Neuronal stem cell (in vitro differentiated cells): Measurements from ENCODE around the gene STK32C.

Experiments used
- DNase-seq: peaks from one replicate; pipeline ENCODE4 v3.0.0-alpha.2; 2013; ENCODE audit warnings: low spot score
- H2AFZ ChIP-seq: one replicate; pipeline ENCODE4 v1.6.1; 2013; ENCODE audit warnings: mild to moderate bottlenecking, low read length, inconsistent platforms
- H2AK5ac ChIP-seq: 2 replicates; pipeline ENCODE4 v1.6.1; 2013; ENCODE audit warnings: low read depth, mild to moderate bottlenecking, inconsistent platforms, low read length, moderate library complexity, mixed read lengths
- H2BK120ac ChIP-seq: 2 replicates; pipeline ENCODE4 v1.6.1; 2013; ENCODE audit warnings: low read depth, mild to moderate bottlenecking, inconsistent platforms, low read length, moderate library complexity, mixed read lengths
- H2BK12ac ChIP-seq: one replicate; pipeline ENCODE4 v1.6.1; 2013; ENCODE audit warnings: low read length, inconsistent platforms
- H2BK15ac ChIP-seq: 2 replicates; pipeline ENCODE4 v1.6.1; 2013; ENCODE audit warnings: mild to moderate bottlenecking, low read length, inconsistent platforms, mixed read lengths
- H2BK5ac ChIP-seq: one replicate; pipeline ENCODE4 v1.6.1; 2013; ENCODE audit warnings: inconsistent platforms, mild to moderate bottlenecking, low read length, moderate library complexity
- H3K14ac ChIP-seq: one replicate; pipeline ENCODE4 v1.6.1; 2013; ENCODE audit warnings: low read length, inconsistent platforms
- H3K18ac ChIP-seq: 2 replicates; pipeline ENCODE4 v1.6.1; 2013; ENCODE audit warnings: low read length, inconsistent platforms
- H3K23ac ChIP-seq: 2 replicates; pipeline ENCODE4 v1.6.1; 2013; ENCODE audit warnings: low read depth, mild to moderate bottlenecking, mixed read lengths, low read length, inconsistent platforms; ENCODE audit not compliant: poor library complexity
- H3K27ac ChIP-seq: replicated peaks from 3 replicates; pipeline ENCODE4 v1.5.1; 2013; ENCODE audit warnings: low read length, inconsistent platforms
- H3K27me3 ChIP-seq, 3 experiments: 2 replicates each; pipeline ENCODE4 v1.6.1; 2013; ENCODE audit warnings: low read length in 3 of 3, mild to moderate bottlenecking in 2 of 3, inconsistent platforms in 1 of 3, low read depth in 1 of 3, mixed read lengths in 1 of 3, moderate library complexity in 1 of 3; ENCODE audit not compliant: control insufficient read depth in 3 of 3, insufficient read depth in 3 of 3
- H3K36me3 ChIP-seq, 2 donors: replicated peaks in 1 of 2; 2 replicates each; pipeline ENCODE4 v1.6.1; 2013; ENCODE audit warnings: low read length in 2 of 2; ENCODE audit not compliant: control insufficient read depth in 2 of 2, insufficient read depth in 2 of 2
- H3K4ac ChIP-seq: 2 replicates; pipeline ENCODE4 v1.6.1; 2013; ENCODE audit warnings: inconsistent platforms, mild to moderate bottlenecking, low read length, moderate library complexity
- H3K4me1 ChIP-seq, 2 donors: 1 replicate in 1 of 2; 2 replicates in 1 of 2; pipeline ENCODE4 v1.6.1; 2013; ENCODE audit warnings: low read length in 2 of 2, low read depth in 1 of 2; ENCODE audit not compliant: control insufficient read depth in 2 of 2, insufficient read depth in 1 of 2
- H3K4me2 ChIP-seq: one replicate; pipeline ENCODE4 v1.6.1; 2013; ENCODE audit warnings: mild to moderate bottlenecking, low read length, inconsistent platforms; ENCODE audit not compliant: insufficient read depth, poor library complexity, severe bottlenecking
- H3K4me3 ChIP-seq, 2 donors: 2 replicates each; pipeline ENCODE4 v1.5.1; 2013; ENCODE audit warnings: low read length in 2 of 2, mild to moderate bottlenecking in 2 of 2, inconsistent platforms in 1 of 2, moderate library complexity in 1 of 2
- H3K79me1 ChIP-seq: one replicate; pipeline ENCODE4 v1.6.1; 2013; ENCODE audit warnings: low read depth, mild to moderate bottlenecking, inconsistent platforms, low read length, moderate library complexity
- H3K9ac ChIP-seq: one replicate; pipeline ENCODE4 v1.6.1; 2013; ENCODE audit warnings: mild to moderate bottlenecking, low read depth, low read length, inconsistent platforms; ENCODE audit not compliant: poor library complexity
- H3K9me3 ChIP-seq, 2 donors: replicated peaks in 1 of 2; 2 replicates each; pipeline versions ENCODE3 to v1.6.1; 2013; ENCODE audit warnings: low read length in 2 of 2, mild to moderate bottlenecking in 2 of 2, inconsistent platforms in 1 of 2, low read depth in 1 of 2, mixed read lengths in 1 of 2, moderate library complexity in 1 of 2; ENCODE audit not compliant: control insufficient read depth in 2 of 2, insufficient read depth in 1 of 2
- H4K8ac ChIP-seq: one replicate; pipeline ENCODE4 v1.6.1; 2013; ENCODE audit warnings: low read depth, mild to moderate bottlenecking, inconsistent platforms, low read length, moderate library complexity
- H4K91ac ChIP-seq: one replicate; pipeline ENCODE4 v1.6.1; 2013; ENCODE audit warnings: low read length, low read depth, mild to moderate bottlenecking, inconsistent platforms; ENCODE audit not compliant: poor library complexity
- WGBS, 2 donors: extraction: QIAGEN DNeasy Blood & Tissue Kit; methylation state at CpG; one replicate each; pipeline ENCODE4 v1.1.7; 2013; ENCODE audit warnings: missing lambda C conversion rate in 2 of 2, mixed read lengths in 1 of 2; ENCODE audit not compliant: insufficient read length in 2 of 2, insufficient replicate concordance in 1 of 2; ENCODE audit errors: extremely low coverage in 2 of 2; 5-methylcytosine and 5-hydroxymethylcytosine counted together

STK32C gene

GRCh38 chr10:132329565-132330485 lies 22.1 kb upstream of the STK32C start:
- Histone ChIP-seq H3K4ac (no peak overlapping the region), H3K79me1 (peaks cover 5% of the 10 kb centered on the region), H3K4me1 (peaks cover 16 to 19% of the 10 kb centered on the region in 2 donors), H3K9ac (peak overlapping the region; percentile 12), H3K18ac (no peak overlapping the region), H2BK5ac (no peak overlapping the region), H2BK120ac (no peak overlapping the region), H3K27ac (no peak overlapping the region), H2BK15ac (no peak overlapping the region), H4K8ac (no peak overlapping the region), H2AFZ (no peak overlapping the region), H2BK12ac (no peak overlapping the region), H2AK5ac (no peak overlapping the region), H3K36me3 (peaks cover 5 to 50% of the 10 kb centered on the region in 2 donors), H3K23ac (no peak overlapping the region), H3K4me2 (peak overlapping the region; percentile 22), H3K27me3 (no peaks in the 10 kb centered on the region), H3K4me3 (peak overlapping the region in 1 of 2 donors; percentile 71), H3K9me3 (peaks cover 0 to 31% of the 10 kb centered on the region in 2 donors), H3K14ac (no peak overlapping the region), H4K91ac (no peak overlapping the region)
- no CpG with 5 or more reads among the region's 23 CpGs for WGBS, 2 donors
- no peak for DNase-seq

- Histone ChIP-seq H3K4me2 (no peak overlapping the region), H2BK12ac (no peak overlapping the region), H3K18ac (no peak overlapping the region), H3K9ac (no peak overlapping the region), H3K27ac (no peak overlapping the region), H2AFZ (no peak overlapping the region), H3K79me1 (peaks cover 5% of the 10 kb centered on the region), H2BK15ac (no peak overlapping the region), H3K9me3 (peaks cover 0 to 31% of the 10 kb centered on the region in 2 donors), H4K91ac (no peak overlapping the region), H3K4ac (no peak overlapping the region), H3K23ac (no peak overlapping the region), H2BK5ac (no peak overlapping the region), H3K27me3 (no peaks in the 10 kb centered on the region), H4K8ac (no peak overlapping the region), H3K4me1 (peaks cover 16 to 19% of the 10 kb centered on the region in 2 donors), H3K36me3 (peaks cover 7 to 56% of the 10 kb centered on the region in 2 donors), H2BK120ac (no peak overlapping the region), H3K4me3 (no peak overlapping the region), H2AK5ac (no peak overlapping the region), H3K14ac (no peak overlapping the region)
- WGBS, 2 donors: no CpG with 5 or more reads among the region's 8 CpGs
- no peak for DNase-seq
Observed at GRCh38 chr10:132328738-132329137, 21.0 kb upstream of the STK32C start.

- Histone ChIP-seq H3K4me1 (peaks cover 16 to 17% of the 10 kb centered on the region in 2 donors), H3K9me3 (peaks cover 0 to 31% of the 10 kb centered on the region in 2 donors), H2BK15ac (no peak overlapping the region), H3K4ac (no peak overlapping the region), H2BK12ac (no peak overlapping the region), H3K18ac (no peak overlapping the region), H3K36me3 (peaks cover 10 to 62% of the 10 kb centered on the region in 2 donors), H2AFZ (no peak overlapping the region), H3K14ac (no peak overlapping the region), H2BK5ac (no peak overlapping the region), H2AK5ac (no peak overlapping the region), H2BK120ac (no peak overlapping the region), H3K4me2 (no peak overlapping the region), H3K27ac (no peak overlapping the region), H4K91ac (no peak overlapping the region), H3K23ac (no peak overlapping the region), H3K4me3 (no peak overlapping the region), H3K79me1 (peaks cover 5% of the 10 kb centered on the region), H3K27me3 (no peaks in the 10 kb centered on the region), H3K9ac (no peak overlapping the region), H4K8ac (no peak overlapping the region)
- no CpG with 5 or more reads among the region's 9 CpGs for WGBS, 2 donors
- DNase-seq: no peak
Observed at GRCh38 chr10:132328106-132328505, 20.4 kb upstream of the STK32C start.

- Histone ChIP-seq H3K18ac (no peak overlapping the region), H2BK12ac (no peak overlapping the region), H3K79me1 (peaks cover 5% of the 10 kb centered on the region), H3K27ac (no peak overlapping the region), H4K8ac (no peak overlapping the region), H4K91ac (no peak overlapping the region), H2AFZ (no peak overlapping the region), H2AK5ac (no peak overlapping the region), H3K36me3 (peaks cover 14 to 65% of the 10 kb centered on the region in 2 donors), H3K14ac (no peak overlapping the region), H3K4me3 (no peak overlapping the region), H3K9me3 (peaks cover 0 to 31% of the 10 kb centered on the region in 2 donors), H3K27me3 (no peaks in the 10 kb centered on the region), H3K4ac (no peak overlapping the region), H3K23ac (no peak overlapping the region), H3K4me1 (peaks cover 9 to 10% of the 10 kb centered on the region in 2 donors), H2BK5ac (no peak overlapping the region), H2BK120ac (no peak overlapping the region), H2BK15ac (no peak overlapping the region), H3K9ac (no peak overlapping the region), H3K4me2 (no peak overlapping the region)
- whole genome bisulfite sequencing, 2 donors: no CpG with 5 or more reads among the region's 4 CpGs
- no peak for DNase-seq
Observed at GRCh38 chr10:132326925-132327324, 19.2 kb upstream of the STK32C start.
